Pancreas (tissue), 10 donors: ENCODE measurements around the gene LCT. TPM values are rescaled to one million over a fixed set of nuclear protein-coding genes. Genes with fewer than 3 reads are reported as not detected.

ENCODE experiments used
- ATAC-seq, 4 donors: fragments of 200-7000 bp; cut with Tn5 transposase; one replicate each; pipeline versions ENCODE4 v1.8.0 to v1.9.1; 2020; ENCODE audit warnings: mild to moderate bottlenecking in 4 of 4, moderate library complexity in 4 of 4
- DNase-seq, 6 donors: peaks; one replicate each; pipeline ENCODE4 v3.0.0-alpha.2; 2020
- FAIRE-seq: peaks from 2 replicates; lab custom pipeline; 2012; peaks lifted over from hg19 to GRCh38; lab: Jason Lieb, UNC
- H3K27ac ChIP-seq, 4 donors: fragments of 200-600 bp; sonication (generic); 1 replicate in 3 of 4; 2 replicates in 1 of 4; pipeline versions ENCODE4 v1.5.0 to v1.8.0; 2020
- H3K27me3 ChIP-seq, 4 donors: fragments of 200-600 bp; one replicate each; pipeline ENCODE4 v1.8.0; 2021
- H3K36me3 ChIP-seq, 3 donors: fragments of 200-600 bp; sonication (generic) in 1 of 3; one replicate each; pipeline versions ENCODE4 v1.5.0 to v1.8.0; 2020 to 2021
- H3K4me1 ChIP-seq, 3 donors: fragments of 200-600 bp; one replicate each; pipeline ENCODE4 v1.8.0; 2021
- H3K4me3 ChIP-seq, 4 donors: fragments of 200-600 bp; sonication (generic) in 2 of 4; one replicate each; pipeline versions ENCODE4 v1.5.0 to v1.8.0; 2020 to 2021
- H3K9me3 ChIP-seq, 4 donors: fragments of 200-600 bp; one replicate each; pipeline ENCODE4 v1.8.0; 2021
- CTCF ChIP-seq, 4 donors: fragments of 200-600 bp; sonication (generic) in 3 of 4; IDR thresholded peaks; one replicate each; pipeline versions ENCODE4 v1.5.0 to v1.8.0; 2021; ENCODE audit warnings: antibody characterized with exemption in 4 of 4
- WGBS, 2 donors: extraction: QIAGEN DNeasy Blood & Tissue Kit; methylation state at CpG; one replicate each; pipeline ENCODE4 v1.1.7; 2013; 5-methylcytosine and 5-hydroxymethylcytosine counted together
- intact Hi-C, 3 donors: fragments of 100-400 bp; cut with DNase I; formaldehyde crosslinking; loops; one replicate each; pipeline versions ENCODE4 v1.11.1 to v1.14.2; 2022
- polyA plus RNA-seq, 2 donors: library from polyadenylated mRNA; stranded (reverse); fragments of 200-250 nt; gene quantifications; one replicate each; pipeline ENCODE4 v1.2.3, GENCODE V29; 2013
- total RNA-seq, 6 donors: library from RNA; stranded (reverse); fragmentation: NEBNext Ultra II Directional in 4 of 6; extraction: Animal tissue kit (Norgen Biotek cat#: 25700) in 4 of 6; gene quantifications; one replicate each; pipeline versions ENCODE4 v1.2.1 to v1.2.4, GENCODE V29; 2021 to 2023
- donor health status: healthy with polysubstance abuse.
- donor health status: DM: no; HTN: no; CAD: no; lungs with moderate emphysema.
- donor health status: DM: no; HTN: no; CAD: no.
- donor health status: control.
- donor health status: control.
- donor health status: Bipolar disorder and iron deficiency.
- donor health status: DM: yes; HTN: yes; CAD: no.
- donor health status: DM: no; HTN: no; CAD: no.
- donor health status: DM: no; HTN: no; CAD: no.
- donor health status: DM: yes; HTN: yes; CAD: no.

LCT gene
- total and polyA plus RNA-seq, 8 donors = under 0.01 to 0.06 TPM; not detected in 6

- intact Hi-C loops = no loop called here
- DNase-seq (no peak), FAIRE-seq (no peak), ATAC-seq (peak in 3 of 4 donors; percentile 55 to 85 (median 72))
- H3K4me3 ChIP-seq = no peak overlapping the region
- no peaks in the 10 kb centered on the region for H3K27me3 ChIP-seq
- 22 to 33% methylated on average over 2 of the region's 2 CpGs for WGBS, 2 donors
- no peaks in the 10 kb centered on the region for H3K36me3 ChIP-seq
- TF ChIP-seq CTCF (IDR thresholded peaks at IDR 0.05) = no peak
- H3K27ac ChIP-seq = no peak overlapping the region
- no peaks in the 10 kb centered on the region for H3K4me1 ChIP-seq
- no peaks in the 10 kb centered on the region for H3K9me3 ChIP-seq
Observed at GRCh38 chr2:135803278-135803677, 33.7 kb downstream of the LCT start.

GRCh38 chr2:135802350-135802749 lies 34.6 kb downstream of the LCT start:
- DNase-seq = no peak
- H3K27me3 ChIP-seq = no peaks in the 10 kb centered on the region
- no peaks in the 10 kb centered on the region for H3K4me1 ChIP-seq
- H3K36me3 ChIP-seq = no peaks in the 10 kb centered on the region
- 61 to 66% methylated on average over 3 of the region's 3 CpGs for WGBS, 2 donors
- intact Hi-C loops = no loop called here
- no peak for ATAC-seq
- no peak for FAIRE-seq
- TF ChIP-seq CTCF (IDR thresholded peaks at IDR 0.05) = no peak
- H3K4me3 ChIP-seq = no peak overlapping the region
- H3K9me3 ChIP-seq = no peaks in the 10 kb centered on the region
- no peak overlapping the region for H3K27ac ChIP-seq

GRCh38 chr2:135800513-135801460 lies 36.2 kb downstream of the LCT start:
- ATAC-seq (no peak), DNase-seq (no peak), FAIRE-seq (no peak)
- intact Hi-C loops = no loop called here
- Histone ChIP-seq H3K27me3 (no peaks in the 10 kb centered on the region), H3K36me3 (no peaks in the 10 kb centered on the region), H3K9me3 (no peaks in the 10 kb centered on the region), H3K4me3 (no peak overlapping the region), H3K4me1 (no peaks in the 10 kb centered on the region), H3K27ac (no peak overlapping the region)
- no peak for TF ChIP-seq CTCF (IDR thresholded peaks at IDR 0.05)
- WGBS, 2 donors = 83 to 85% methylated on average over 9 of the region's 9 CpGs

GRCh38 chr2:135799738-135800137 lies 37.2 kb downstream of the LCT start:
- H3K9me3 ChIP-seq = no peaks in the 10 kb centered on the region
- H3K4me3 ChIP-seq = no peak overlapping the region
- DNase-seq = no peak
- no peak overlapping the region for H3K27ac ChIP-seq
- H3K4me1 ChIP-seq = no peaks in the 10 kb centered on the region
- no peaks in the 10 kb centered on the region for H3K27me3 ChIP-seq
- no peak for FAIRE-seq
- no peaks in the 10 kb centered on the region for H3K36me3 ChIP-seq
- no peak for TF ChIP-seq CTCF (IDR thresholded peaks at IDR 0.05)
- WGBS, 2 donors = 21 to 25% methylated on average over 2 of the region's 2 CpGs
- intact Hi-C loops = no loop called here
- no peak for ATAC-seq

GRCh38 chr2:135798762-135799161 lies 38.2 kb downstream of the LCT start:
- no peak for FAIRE-seq
- H3K36me3 ChIP-seq = no peaks in the 10 kb centered on the region
- no peak overlapping the region for H3K4me3 ChIP-seq
- H3K27ac ChIP-seq = no peak overlapping the region
- WGBS, 2 donors = 54% methylated on average over 4 of the region's 4 CpGs
- H3K9me3 ChIP-seq = no peaks in the 10 kb centered on the region
- no peak for DNase-seq
- no peaks in the 10 kb centered on the region for H3K4me1 ChIP-seq
- H3K27me3 ChIP-seq = no peaks in the 10 kb centered on the region
- ATAC-seq = no peak
- TF ChIP-seq CTCF (IDR thresholded peaks at IDR 0.05) = no peak
- intact Hi-C loops = no loop called here
